Activated CD4-positive, alpha-beta T cell treated with anti-CD3 and anti-CD28 coated beads, Interleukin-2, amount 10 ng/mL, durations not matched to agents 7 days and 5 days (primary cell): ENCODE results near the gene TMC8. TPM values are rescaled to one million over a fixed set of nuclear protein-coding genes. Genes with fewer than 3 reads are reported as not detected.
A peak's percentile ranks its signal among the peaks of the same experiment; 100 is the strongest.
"Not testable (repeated sequence)": the region's sequence is repeated elsewhere in the genome, so short reads cannot be mapped to it uniquely, and the experiment has no call there.

ENCODE experiments used
- CTCF ChIA-PET: fragments of 350-600 bp; sonication (Branson Sonifier 250); formaldehyde crosslinking; loops from one replicate; lab custom pipeline; 2021; ENCODE audit warnings: antibody characterized with exemption; lab: Charles Lee
- POLR2A ChIA-PET: fragments of 350-600 bp; sonication (Branson Sonifier 250); formaldehyde crosslinking; loops from one replicate; lab custom pipeline; 2021; ENCODE audit warnings: antibody characterized with exemption; lab: Charles Lee
- DNase-seq: peaks from one replicate; pipeline ENCODE4 v3.0.0-alpha.2; 2020
- H3K27ac Mint-ChIP-seq: one replicate; pipeline ENCODE4 v1.8.0; 2021; ENCODE audit warnings: mild to moderate bottlenecking, moderate library complexity, mixed read lengths
- H3K27me3 Mint-ChIP-seq: one replicate; pipeline ENCODE4 v1.8.0; 2021; ENCODE audit warnings: mixed read lengths
- H3K36me3 Mint-ChIP-seq: one replicate; pipeline ENCODE4 v1.8.0; 2021; ENCODE audit warnings: low read depth, mixed read lengths
- H3K4me1 Mint-ChIP-seq: one replicate; pipeline ENCODE4 v1.8.0; 2021; ENCODE audit warnings: mixed read lengths
- H3K4me3 Mint-ChIP-seq: one replicate; pipeline ENCODE4 v1.8.0; 2021; ENCODE audit warnings: mild to moderate bottlenecking, moderate library complexity, mixed read lengths
- H3K9me3 Mint-ChIP-seq: one replicate; pipeline ENCODE4 v1.8.0; 2021; ENCODE audit warnings: mixed read lengths
- total RNA-seq, 2 experiments: library from RNA; stranded (reverse); gene quantifications; one replicate each; pipeline ENCODE4 v1.2.3, GENCODE V29; 2021

The TMC8 gene
- total RNA-seq, 2 experiments from 2014 or later = 331 to 364 TPM

DNA sequence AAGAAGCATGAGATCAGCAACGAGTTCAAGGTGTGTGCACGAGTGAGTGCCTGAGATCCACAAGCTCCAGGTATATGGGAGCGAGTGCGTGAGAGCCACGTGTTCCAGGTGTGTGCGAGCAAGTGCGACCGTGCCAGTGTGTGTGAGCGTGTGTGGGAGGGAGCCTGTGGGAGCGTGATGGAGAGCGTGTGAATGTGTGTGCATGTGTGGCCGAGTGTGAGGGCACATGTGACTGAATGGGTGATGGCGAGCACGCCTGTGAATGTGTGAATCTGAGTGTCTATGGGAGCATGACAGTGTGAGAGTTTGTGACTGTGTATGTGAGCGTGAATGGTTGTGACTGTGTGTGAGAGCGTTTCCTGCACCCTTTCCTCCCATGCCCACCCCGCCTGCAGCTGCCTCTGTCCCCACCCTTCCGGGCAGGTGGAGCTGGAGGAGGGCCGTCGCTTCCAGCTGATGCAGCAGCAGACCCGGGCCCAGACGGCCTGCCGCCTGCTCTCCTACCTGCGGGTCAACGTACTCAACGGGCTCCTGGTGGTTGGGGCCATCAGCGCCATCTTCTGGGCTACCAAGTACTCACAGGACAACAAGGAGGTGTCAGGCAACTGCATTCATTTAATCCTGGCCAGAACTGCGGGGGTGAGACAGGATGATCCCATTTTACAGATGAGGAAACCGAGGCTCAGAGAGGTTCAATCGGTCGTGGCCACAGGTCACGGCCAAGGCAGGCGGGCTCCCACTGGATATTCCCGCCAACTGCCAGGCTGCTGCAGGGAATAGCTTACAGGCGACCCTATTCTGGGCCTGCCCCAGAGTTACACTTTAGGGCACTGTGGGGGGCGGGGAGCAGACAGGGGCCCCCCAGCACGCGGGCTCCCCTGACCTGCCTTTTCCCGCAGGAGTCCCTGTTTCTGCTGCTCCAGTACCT lies 3.7 kb downstream of the TMC8 start:
- peak overlapping the region; percentile 85 for H3K27ac Mint-ChIP-seq
- CTCF ChIA-PET = interaction anchor here (0.9 to 15.8 kb wide), 12 partner anchors 8 to 121 kb away, joined by 3 to 118 read pairs (median 5); partner anchors contain the start of gene SYNGR2
- H3K4me3 Mint-ChIP-seq = peak overlapping the region; percentile 78
- peak; percentile 90 for DNase-seq
- peaks cover 67% of the 10 kb centered on the region for H3K36me3 Mint-ChIP-seq
- H3K27me3 Mint-ChIP-seq = no peaks in the 10 kb centered on the region
- no peaks in the 10 kb centered on the region for H3K9me3 Mint-ChIP-seq
- POLR2A ChIA-PET = interaction anchor here (1.2 kb wide), 1 partner anchor 13 kb away, joined by 4 read pairs; no protein-coding TSS in a partner anchor
- H3K4me1 Mint-ChIP-seq = peaks cover 71% of the 10 kb centered on the region

DNA sequence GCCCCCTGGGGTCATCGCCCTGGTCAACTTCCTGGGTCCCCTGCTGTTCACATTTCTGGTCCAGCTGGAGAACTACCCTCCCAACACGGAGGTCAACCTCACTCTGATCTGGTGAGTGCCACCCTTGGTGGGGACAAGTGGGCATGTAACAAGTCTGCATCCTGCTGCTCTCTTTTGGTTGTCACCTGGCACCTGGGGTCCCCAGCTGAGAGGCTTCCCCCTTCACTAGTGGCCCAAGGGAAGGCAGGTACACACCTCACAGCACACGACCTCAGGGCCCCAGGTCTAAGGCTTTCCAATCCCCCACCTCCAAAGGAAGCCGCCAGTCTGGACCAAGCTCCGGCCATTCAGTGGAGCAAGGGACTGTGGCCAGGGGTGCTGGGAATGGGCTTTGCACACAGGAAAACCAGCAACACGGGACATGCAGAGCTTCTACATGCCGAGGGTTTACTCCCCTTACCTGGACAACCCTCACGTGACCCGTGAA lies 4.4 kb downstream of the TMC8 start:
- Mint-ChIP-seq H3K4me1 (peaks cover 68% of the 10 kb centered on the region), H3K27ac (no peak overlapping the region), H3K27me3 (no peaks in the 10 kb centered on the region), H3K9me3 (no peaks in the 10 kb centered on the region), H3K4me3 (no peak overlapping the region), H3K36me3 (peaks cover 71% of the 10 kb centered on the region)
- CTCF ChIA-PET = interaction anchor here (0.9 to 15.8 kb wide), 12 partner anchors 7 to 122 kb away, joined by 3 to 118 read pairs (median 5); partner anchors contain the start of gene SYNGR2
- POLR2A ChIA-PET = no interaction called here
- DNase-seq = no peak

DNA sequence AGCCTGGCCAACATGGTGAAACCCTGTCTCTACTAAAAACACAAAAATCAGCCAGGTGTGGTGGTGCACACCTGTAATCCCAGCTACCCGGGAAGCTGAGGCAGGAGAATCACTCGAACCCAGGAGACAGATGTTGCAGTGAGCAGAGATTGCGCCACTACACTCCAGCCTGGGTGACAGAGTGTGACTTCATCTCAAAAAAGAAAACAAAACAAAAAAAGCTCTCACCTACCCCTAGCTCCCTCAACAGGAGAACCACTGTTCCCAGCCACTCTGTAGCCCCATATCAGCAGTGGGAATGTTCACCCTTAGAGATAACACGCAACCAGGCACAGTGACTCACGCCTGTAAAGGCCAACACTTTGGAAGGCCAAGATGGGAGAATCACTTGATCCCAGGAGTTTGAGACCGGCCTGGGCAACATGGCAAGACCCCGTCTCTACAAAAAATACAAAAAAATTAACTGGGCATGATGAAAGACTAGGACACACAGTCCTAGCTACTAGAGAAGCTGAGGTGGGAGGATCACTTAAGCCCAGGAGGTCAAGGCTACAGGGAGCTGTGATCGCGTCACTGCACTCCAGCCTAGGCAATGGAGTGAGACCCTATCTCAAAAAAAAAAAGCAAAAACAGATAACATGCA lies 5.4 kb downstream of the TMC8 start:
- peak overlapping the region; percentile 16 for H3K4me3 Mint-ChIP-seq
- no peaks in the 10 kb centered on the region for H3K9me3 Mint-ChIP-seq
- peak overlapping the region; percentile 36 for H3K27ac Mint-ChIP-seq
- ChIA-PET CTCF (interaction anchor here (1.5 to 15.8 kb wide), 6 partner anchors 13 to 50 kb away, joined by 5 to 118 read pairs (median 11); no protein-coding TSS in a partner anchor), POLR2A (interaction anchor here (0.6 to 0.8 kb wide), 2 partner anchors 16 to 20 kb away, joined by 3 to 7 read pairs; no protein-coding TSS in a partner anchor)
- H3K27me3 Mint-ChIP-seq = no peaks in the 10 kb centered on the region
- H3K4me1 Mint-ChIP-seq = peaks cover 71% of the 10 kb centered on the region
- DNase-seq = no peak
- H3K36me3 Mint-ChIP-seq = peaks cover 71% of the 10 kb centered on the region

DNA sequence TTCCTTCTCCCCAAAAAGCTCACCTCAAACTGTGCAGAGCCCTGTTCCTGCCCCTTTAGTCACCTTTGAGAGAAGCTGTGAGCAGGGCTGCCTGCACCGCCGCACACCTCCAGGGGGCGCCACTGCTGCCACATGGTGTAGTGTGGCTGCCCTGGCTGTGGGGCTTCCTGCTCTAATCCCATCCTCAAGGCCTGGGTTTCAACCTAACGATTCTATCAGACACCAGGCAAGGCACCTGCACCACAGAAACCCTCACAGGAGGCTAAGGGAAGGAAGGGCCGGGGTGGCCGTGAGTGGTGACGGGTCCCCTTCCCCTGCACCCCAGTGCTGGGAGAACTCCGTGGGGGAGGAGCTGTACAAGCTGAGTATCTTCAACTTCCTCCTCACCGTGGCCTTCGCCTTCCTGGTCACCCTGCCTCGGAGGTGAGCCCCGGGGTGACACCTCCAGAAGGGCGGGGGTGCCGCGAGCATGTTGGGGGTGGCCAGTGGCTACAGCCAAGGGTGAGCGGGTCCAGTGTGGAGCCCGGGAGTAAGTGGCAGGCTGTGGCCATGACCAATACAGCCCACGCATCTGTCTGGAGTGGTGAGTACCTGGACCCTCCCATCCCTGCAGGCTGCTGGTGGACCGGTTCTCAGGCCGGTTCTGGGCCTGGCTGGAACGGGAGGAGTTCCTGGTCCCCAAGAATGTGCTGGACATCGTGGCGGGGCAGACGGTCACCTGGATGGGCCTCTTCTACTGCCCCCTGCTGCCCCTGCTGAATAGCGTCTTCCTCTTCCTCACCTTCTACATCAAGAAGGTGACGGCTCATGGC lies 7.0 kb downstream of the TMC8 start:
- Mint-ChIP-seq H3K27ac (peak overlapping the region; percentile 81), H3K4me1 (peaks cover 80% of the 10 kb centered on the region), H3K4me3 (peak overlapping the region; percentile 44), H3K36me3 (peaks cover 74% of the 10 kb centered on the region), H3K9me3 (no peaks in the 10 kb centered on the region), H3K27me3 (no peaks in the 10 kb centered on the region)
- peak; percentile 61 for DNase-seq
- CTCF ChIA-PET = interaction anchor here (0.5 to 15.8 kb wide), 13 partner anchors 10 to 1466 kb away, joined by 3 to 118 read pairs (median 3); no protein-coding TSS in a partner anchor
- POLR2A ChIA-PET = interaction anchor here (0.6 to 1.6 kb wide), 3 partner anchors 10 to 54 kb away, joined by 3 to 4 read pairs (median 4); no protein-coding TSS in a partner anchor

DNA sequence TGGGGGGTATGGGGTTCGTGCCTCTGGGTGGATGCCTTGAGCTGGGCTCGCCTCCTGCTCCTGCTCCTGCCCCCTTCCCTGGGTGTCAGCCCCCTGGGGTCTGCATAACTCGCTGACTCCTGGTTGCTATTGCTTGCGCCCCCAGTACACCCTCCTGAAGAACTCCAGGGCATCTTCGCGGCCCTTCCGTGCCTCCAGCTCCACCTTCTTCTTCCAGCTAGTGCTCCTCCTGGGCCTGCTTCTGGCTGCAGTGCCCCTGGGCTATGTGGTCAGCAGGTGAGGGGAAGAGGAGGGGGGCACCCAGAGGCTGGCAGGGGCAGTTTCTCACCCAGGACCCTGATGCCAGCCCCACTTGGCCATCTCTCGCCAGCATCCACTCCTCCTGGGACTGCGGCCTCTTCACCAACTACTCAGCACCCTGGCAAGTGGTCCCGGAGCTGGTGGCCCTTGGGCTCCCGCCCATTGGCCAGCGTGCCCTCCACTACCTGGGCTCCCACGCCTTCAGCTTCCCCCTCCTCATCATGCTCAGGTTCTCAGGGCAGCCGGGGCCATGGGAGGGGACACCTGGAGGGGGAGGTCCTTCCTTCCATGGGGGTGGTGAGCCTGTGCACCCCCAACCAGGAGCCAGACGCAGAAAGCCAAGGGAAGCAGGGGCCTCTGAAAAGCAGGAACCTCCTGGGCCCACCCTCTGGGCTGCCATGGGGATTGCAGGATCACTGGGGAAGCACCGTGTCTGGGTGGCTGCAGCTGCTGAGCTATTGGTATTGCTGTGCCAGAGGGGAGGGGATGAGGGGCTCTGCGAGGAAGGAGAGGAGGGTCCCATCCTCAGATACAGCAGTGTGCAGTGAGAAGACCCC lies 7.9 kb downstream of the TMC8 start:
- ChIA-PET CTCF (interaction anchor here (0.5 to 15.8 kb wide), 11 partner anchors 9 to 1467 kb away, joined by 3 to 118 read pairs (median 4); no protein-coding TSS in a partner anchor), POLR2A (interaction anchor here (1.3 to 1.6 kb wide), 2 partner anchors 11 to 13 kb away, joined by 4 read pairs; no protein-coding TSS in a partner anchor)
- Mint-ChIP-seq H3K9me3 (no peaks in the 10 kb centered on the region), H3K36me3 (peaks cover 72% of the 10 kb centered on the region), H3K27me3 (no peaks in the 10 kb centered on the region), H3K27ac (peak overlapping the region; percentile 75), H3K4me3 (no peak overlapping the region), H3K4me1 (peaks cover 76% of the 10 kb centered on the region)
- DNase-seq = no peak

DNA sequence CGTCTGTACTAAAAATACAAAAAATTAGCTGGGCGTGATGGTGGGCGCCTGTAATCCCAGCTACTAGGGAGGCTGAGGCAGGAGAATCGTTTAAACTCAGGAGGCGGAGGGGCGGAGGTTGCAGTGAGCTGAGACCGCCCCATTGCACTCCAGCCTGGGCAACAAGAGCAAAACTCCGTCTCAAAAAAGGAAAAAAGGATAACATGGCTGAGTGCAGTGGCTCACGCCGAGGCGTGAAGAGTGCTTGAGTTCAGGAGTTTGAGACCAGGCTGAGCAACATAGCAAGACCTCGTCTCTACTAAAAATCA lies 9.2 kb downstream of the TMC8 start:
- Mint-ChIP-seq H3K4me3 (peak overlapping the region; percentile 41), H3K27ac (peak overlapping the region; percentile 83), H3K36me3 (peaks cover 58% of the 10 kb centered on the region), H3K4me1 (peaks cover 63% of the 10 kb centered on the region)
- CTCF ChIA-PET = interaction anchor here (1.1 to 15.8 kb wide), 4 partner anchors 9 to 37 kb away, joined by 5 to 118 read pairs (median 47); partner anchors contain the start of gene TMC8
- POLR2A ChIA-PET = interaction anchor here (0.6 to 1.6 kb wide), 5 partner anchors 10 to 47 kb away, joined by 3 to 6 read pairs (median 4); partner anchors contain the start of genes AFMID, TK1 and TMC8
- H3K27me3 Mint-ChIP-seq, DNase-seq, H3K9me3 Mint-ChIP-seq: not testable (repeated sequence)

DNA sequence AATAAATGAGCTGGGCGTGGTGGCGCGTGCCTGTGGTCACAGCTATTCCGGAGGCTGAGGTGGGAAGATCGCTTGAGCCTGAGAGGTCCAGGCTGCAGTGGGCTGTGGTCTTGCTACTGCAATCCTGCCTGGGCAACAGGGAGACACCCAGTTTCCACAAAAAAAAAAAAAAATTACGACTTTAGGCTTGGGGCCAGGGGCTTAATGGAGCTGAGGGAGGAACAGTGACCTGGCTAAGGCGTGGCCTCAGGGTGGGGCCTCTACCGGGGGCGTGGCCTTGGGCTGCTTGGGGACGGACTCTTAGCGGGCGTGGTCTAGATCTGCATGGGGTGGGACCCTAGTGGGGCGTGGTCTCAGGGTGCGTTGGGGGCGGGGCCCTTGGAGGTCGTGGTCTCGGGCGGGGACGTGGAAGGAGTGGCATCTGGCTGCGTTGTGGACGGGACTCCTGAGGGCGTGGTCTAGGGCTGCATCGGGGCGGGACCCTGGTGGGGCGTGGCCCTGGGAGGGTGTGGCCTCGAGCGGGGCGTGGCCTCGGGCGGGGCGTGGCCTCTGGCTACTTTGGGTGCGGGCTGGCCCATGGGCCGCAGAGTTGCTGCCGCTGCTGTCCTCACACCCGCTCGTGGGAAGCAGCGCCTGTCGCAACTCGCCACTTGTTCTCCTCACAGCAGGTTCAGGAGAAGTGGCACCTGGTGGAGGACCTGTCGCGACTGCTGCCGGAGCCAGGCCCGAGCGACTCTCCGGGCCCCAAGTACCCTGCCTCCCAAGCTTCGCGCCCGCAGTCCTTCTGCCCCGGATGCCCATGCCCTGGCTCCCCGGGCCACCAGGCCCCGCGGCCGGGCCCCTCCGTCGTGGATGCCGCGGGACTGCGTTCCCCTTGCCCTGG lies 9.8 kb downstream of the TMC8 start:
- no peaks in the 10 kb centered on the region for H3K9me3 Mint-ChIP-seq
- peak overlapping the region; percentile 83 for H3K27ac Mint-ChIP-seq
- CTCF ChIA-PET = interaction anchor here (0.6 to 15.8 kb wide), 8 partner anchors 10 to 152 kb away, joined by 3 to 118 read pairs (median 4); partner anchors contain the start of gene TMC8
- peak overlapping the region; percentile 41 for H3K4me3 Mint-ChIP-seq
- H3K4me1 Mint-ChIP-seq = peaks cover 57% of the 10 kb centered on the region
- DNase-seq = peak; percentile 98
- POLR2A ChIA-PET = interaction anchor here (0.6 to 1.6 kb wide), 7 partner anchors 10 to 46 kb away, joined by 3 to 8 read pairs (median 4); partner anchors contain the start of genes AFMID, TK1 and TMC8
- H3K36me3 Mint-ChIP-seq = peaks cover 52% of the 10 kb centered on the region
- no peaks in the 10 kb centered on the region for H3K27me3 Mint-ChIP-seq

DNA sequence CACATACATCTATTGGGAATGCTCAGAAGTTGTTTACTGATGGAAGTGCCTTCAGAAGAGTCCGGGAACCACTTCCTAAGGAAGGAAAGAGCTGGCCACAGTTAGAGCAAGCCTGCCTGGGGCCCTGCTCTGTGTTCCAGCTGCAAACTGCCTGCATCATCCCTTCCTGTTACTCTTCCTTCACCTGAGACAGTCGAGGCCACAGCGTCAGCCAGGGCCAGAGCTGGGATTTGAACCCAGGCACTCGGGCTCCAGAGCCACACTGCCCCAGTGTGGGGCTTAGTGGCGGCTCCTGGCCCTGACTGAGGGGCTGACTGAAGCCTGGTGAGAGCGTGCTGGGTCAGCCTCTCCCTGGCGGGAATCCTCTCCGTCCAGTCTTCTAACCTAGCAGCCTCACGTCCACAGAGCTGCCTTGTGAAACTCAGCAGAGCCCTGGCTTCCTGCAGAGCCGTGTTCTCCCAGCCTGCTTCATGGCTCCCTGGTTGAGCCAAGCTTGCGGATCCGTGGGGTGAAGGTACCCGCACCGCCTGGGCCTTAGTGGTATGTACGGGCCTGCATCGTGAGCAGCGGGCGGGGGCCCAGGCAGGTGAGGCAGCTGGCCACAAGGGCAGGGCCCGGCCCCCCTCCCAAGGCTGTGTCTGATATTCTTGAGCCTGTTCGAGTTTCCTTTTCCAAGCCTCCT lies 11.0 kb downstream of the TMC8 start:
- Mint-ChIP-seq H3K4me1 (peaks cover 45% of the 10 kb centered on the region), H3K27me3 (no peaks in the 10 kb centered on the region), H3K36me3 (peaks cover 40% of the 10 kb centered on the region), H3K27ac (no peak overlapping the region), H3K4me3 (no peak overlapping the region), H3K9me3 (no peaks in the 10 kb centered on the region)
- POLR2A ChIA-PET = interaction anchor here (0.8 kb wide), 1 partner anchor 28 kb away, joined by 3 read pairs; no protein-coding TSS in a partner anchor
- CTCF ChIA-PET = interaction anchor here (0.6 to 15.8 kb wide), 7 partner anchors 8 to 121 kb away, joined by 3 to 89 read pairs (median 4); no protein-coding TSS in a partner anchor
- no peak for DNase-seq

DNA sequence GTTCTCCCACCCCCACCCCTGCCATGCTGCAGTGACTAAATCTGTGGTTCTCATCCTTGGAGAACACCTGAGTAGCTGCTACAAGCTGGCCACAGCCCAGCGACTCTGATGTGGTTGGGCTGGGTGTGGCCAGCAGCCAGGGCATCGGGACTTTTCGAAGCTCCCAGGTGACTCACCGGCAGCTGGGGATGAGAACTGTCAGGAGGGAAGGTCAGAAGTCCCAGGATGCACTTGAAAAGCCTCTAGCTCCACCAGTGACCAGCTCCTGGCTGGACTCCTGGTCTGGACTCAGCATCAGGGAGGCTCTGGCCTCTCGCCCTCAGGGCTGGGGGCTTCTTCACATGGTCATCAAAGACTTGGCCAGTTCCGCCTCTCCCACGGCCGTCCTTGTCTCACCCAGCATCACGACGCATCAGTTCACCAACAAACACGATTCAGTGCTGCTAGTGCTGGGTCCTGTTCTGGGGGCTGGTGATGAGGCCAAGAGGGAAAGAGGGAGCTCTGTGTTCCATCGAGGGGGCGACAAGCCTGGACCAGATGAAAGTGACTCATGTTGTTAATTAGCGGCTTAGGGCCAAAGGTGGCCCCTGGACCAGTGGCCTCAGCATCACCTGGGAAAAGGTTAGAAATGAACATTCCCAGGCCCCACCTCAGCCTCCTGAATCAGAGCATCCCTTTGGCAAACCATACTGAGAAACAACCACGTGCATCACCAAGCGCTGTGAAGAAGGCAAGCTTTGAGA lies 11.7 kb downstream of the TMC8 start:
- peak overlapping the region; percentile 25 for H3K27ac Mint-ChIP-seq
- CTCF ChIA-PET = interaction anchor here (0.6 to 15.8 kb wide), 7 partner anchors 8 to 1544 kb away, joined by 3 to 89 read pairs (median 4); no protein-coding TSS in a partner anchor

More for the DNA sequence above, 11.7 kb downstream of the TMC8 start:
- DNase-seq = no peak
- Mint-ChIP-seq H3K4me3 (no peak overlapping the region), H3K4me1 (peaks cover 38% of the 10 kb centered on the region), H3K9me3 (no peaks in the 10 kb centered on the region), H3K36me3 (peaks cover 35% of the 10 kb centered on the region), H3K27me3 (no peaks in the 10 kb centered on the region)
- POLR2A ChIA-PET = interaction anchor here (0.8 kb wide), 1 partner anchor 29 kb away, joined by 3 read pairs; no protein-coding TSS in a partner anchor
